HPDE6-E6E7 (cell line): ENCODE results near the gene FRMD5.

Experiments used
- DNase-seq: peaks from one replicate; pipeline ENCODE4 v3.0.0; 2011; ENCODE audit warnings: missing footprints; ENCODE audit errors: extremely low spot score

FRMD5 gene

DNA sequence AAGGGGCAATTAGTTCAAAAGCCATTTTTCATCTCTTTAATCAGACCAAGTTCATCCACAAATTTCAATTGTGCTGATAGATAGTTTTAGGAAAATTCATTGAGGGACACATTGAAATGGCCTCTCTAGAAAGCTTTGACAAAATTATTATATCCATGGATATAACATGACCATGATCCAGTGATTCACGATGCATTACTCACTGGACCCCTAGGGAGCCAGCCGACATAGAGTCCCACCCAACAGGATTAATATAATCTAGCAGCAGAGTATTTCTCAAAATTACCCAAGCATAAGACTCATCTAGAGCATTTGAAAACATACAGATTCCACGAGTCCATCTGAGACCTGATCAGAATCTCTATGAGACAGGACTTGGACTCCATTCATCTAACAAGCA, 100.3 kb downstream of the FRMD5 start:
- no peak for DNase-seq

DNA sequence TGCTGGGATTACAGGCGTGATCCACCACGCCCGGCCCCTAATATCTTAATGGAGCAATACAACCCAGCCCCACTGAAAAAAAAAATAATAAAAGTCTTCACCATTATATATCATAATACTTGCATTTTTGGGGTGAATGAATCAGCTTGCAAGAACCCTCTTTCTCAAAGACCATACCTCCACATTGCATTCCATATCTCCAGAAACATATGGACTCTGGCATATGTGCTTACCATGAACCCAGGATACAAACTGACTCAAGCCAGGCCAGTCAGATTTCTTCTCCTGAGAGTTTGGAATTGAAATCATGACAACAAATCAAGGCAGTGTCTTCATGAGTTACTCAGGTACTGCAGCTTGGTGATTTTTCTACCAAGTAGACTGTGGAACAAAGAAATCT, 101.2 kb downstream of the FRMD5 start:
- DNase-seq = no peak

DNA sequence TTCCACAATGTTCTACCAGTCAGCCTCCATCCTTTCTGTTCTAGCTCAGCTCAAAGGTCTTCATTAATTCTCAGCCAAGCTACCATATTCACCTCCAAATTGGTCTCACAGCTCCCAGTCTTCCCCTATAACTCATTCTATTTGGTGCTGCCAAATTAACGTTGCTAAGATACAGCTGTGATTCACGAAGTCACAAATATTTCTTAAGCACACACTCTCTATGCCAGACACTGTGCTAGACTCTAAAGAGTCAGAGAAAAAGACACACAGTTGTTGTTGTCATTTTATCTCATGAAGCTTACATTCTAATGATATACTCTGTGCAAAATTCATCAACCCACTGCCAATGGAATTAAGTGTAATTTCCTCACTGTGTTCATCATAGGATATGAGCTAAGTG, 102.8 kb downstream of the FRMD5 start:
- no peak for DNase-seq

DNA sequence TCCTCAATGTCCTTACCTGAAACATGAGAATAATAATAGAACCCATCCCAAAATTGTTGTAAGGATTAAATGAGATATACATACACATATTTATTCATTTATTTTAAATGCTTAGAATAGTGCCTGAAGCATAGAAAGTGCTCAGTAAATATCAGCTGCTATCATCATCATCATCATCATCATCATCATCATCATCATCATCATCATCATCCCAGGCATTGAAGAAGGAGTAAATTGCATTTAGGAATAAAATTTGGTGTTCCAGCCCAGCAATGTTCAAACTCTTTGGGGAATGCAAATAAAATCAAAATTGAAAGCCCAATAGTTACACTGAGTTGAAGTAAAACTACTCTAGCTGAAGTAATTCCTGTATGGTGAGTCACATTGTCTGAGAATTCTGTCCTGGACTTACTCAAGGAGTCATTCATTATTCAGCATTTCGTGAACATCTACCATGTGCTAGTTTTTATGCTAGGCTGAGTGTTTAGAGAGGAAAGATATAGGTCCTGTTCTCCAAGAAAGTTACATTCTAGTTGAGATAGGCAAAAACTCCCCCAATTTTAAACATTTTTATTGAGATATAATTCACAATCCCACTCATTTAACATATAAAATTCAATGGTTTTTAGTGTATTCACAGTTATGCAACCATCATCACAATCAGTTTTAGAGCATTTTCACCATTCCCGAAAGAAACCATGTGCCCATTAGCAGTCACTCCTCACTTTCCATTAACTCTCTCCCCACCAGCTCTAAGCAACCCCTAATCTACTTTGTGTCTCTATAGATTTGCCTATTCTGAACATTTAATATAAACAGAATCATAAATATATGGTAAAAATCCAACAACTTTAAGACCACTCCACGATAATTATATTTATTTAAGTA, 107.2 kb downstream of the FRMD5 start:
- peak; percentile 63 for DNase-seq

DNA sequence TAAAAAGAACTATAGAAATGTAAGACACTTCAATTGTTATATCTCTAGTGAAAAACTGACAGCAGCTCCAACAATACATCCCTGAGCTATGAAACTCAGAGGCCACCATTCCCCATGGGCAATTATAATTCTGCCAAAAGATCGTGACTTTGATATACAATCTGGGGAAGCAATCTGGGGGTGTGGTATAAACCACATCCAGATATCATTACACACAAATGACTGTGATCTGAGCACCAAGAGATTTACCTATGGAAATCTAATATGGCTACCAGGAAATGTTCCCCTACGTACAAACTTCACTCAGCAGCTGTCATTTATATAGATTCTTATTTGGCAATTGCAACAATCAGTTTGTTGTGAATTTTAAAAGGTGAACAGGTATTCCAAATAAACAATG, 110.3 kb downstream of the FRMD5 start:
- no peak for DNase-seq

DNA sequence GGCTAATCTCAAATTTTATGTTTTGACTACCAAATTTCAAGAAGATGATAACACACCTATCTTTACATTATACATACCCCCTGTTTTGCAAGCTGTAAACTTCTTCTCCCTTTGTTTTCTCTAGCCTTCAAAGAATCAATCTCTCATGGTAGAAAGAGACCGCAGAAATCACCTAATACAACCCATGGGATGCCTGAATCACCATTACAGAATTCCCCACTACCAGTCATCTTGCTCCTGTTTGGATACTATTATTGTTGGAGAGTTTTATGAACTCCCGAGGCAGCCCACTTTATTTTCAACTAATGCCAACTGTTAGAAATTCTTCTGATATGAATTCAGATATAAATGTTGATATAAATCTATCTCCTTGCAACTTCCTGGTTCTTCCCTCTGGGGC, 110.9 kb downstream of the FRMD5 start:
- no peak for DNase-seq

DNA sequence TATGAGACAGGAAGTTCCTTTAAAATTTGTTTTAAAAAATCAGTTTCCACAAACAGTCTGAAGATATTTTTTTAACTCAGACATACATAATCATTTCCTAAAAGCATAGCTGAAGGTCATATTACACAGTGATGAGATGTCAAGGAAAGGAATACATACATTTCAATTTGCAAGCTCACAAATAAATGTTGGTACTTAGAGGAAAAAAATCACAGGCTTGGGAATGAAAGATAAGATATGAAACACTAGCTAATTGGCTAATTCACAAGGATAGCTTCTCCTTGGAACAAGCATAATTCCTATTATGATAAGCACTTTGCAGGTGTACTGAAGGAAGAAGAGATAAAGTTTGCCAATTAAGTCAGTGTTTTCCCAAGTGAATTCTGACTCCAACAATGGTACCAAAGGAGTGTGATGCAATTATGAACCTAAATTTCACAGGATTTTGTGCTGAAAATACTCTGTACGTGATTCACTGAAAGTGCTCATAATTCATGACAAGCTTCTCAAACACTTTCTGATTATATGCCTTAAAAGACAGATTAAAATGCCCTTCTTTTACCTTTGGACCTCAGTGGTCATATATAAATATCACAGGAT, 112.4 kb downstream of the FRMD5 start:
- no peak for DNase-seq

DNA sequence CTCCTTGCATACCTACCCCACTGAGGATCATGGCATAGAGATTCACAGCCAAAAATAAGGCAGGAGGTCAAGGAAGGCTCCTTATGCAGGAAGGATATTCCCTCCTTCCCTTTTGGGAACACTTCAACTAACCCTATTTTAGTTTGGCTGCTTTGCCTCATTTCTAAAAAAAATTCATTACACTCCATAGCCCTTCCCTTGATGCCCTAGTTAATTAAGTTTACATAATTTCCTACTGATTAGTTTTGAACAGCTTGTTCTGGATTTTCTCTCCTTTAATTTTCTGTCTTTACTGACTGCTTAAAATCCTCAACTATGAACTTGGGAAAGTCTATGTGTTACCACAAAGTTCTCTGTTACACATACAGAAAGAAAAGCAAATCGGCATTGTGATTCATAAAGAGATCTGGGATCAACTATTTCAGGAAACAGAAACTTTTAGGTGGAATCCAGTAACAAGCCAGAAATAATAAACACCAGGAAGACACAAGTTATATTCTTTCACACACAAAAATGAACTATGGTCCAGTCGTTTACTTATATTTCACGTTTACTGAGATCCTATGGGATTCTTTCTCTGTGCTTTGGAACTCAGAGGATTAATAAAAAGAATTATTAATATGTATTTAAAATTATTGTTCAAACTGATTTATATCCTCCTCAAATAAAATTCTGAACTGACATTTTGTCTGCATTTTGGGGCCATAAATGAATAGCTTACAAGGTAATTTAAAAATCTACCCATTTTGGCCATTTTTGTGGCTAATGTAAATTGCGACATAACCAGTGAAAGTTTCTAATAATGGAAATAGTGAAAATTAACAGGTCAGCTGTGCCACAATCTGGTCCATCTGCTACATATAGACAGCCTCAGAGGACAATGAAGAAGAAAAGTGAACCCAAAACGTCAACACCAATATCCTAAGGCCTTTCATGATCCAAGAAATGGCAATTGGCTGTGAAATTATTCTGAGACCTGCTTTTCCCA, 113.8 kb downstream of the FRMD5 start:
- DNase-seq = no peak

DNA sequence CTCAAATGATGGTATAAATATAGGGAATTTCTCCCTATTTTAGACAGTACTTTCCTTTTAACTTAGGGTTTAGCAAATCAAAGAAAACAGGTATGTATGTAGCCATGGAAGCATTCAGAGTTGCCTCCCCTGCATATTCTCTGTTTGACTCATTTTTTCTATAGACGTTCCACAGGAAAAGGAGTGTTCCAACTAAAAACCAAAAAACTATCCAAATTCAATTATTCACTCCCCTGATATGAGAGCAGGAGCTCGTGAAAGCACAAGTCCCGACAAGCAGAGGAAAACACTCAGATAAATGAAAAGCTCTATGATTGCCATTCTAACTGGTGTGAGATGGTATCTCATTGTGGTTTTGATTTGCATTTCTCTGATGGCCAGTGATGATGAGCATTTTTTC, 119.5 kb downstream of the FRMD5 start:
- peak; percentile 62 for DNase-seq

DNA sequence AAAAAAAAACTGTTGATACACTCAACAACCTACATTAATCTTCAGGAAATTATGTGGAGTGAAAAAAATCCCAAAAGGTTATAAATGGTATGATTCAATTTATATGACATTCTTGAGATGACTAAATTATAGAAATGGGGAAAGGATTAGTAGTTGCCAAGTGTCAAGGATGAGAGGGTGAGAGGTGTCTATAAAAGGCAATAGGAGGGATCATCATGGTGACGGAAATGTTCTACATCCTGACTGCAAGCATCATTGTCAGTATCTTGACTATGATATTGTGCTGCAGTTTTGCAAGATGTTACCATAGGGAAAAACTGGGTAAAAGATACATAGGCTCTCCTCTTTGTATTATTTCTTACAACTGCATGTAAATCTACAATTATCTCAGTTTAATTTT, 125.6 kb downstream of the FRMD5 start:
- DNase-seq = no peak

DNA sequence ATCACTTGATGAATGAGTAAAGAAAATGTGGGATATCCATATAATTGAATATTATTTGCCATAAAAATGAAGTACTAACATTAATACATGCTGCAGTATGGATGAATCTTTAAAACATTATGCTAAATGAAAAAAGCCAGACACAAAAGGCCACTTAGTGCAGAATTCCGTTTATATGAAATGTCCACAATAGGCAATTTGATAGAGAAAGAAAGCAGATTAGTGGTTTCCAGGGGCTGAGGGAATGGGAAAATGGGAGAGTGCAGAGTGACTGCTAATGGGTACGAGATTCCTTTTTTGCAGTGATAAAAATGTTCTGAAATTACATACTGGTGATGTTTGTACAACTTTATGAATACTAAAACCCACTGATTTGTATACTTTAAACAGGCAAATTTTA, 126.7 kb downstream of the FRMD5 start:
- DNase-seq = no peak

DNA sequence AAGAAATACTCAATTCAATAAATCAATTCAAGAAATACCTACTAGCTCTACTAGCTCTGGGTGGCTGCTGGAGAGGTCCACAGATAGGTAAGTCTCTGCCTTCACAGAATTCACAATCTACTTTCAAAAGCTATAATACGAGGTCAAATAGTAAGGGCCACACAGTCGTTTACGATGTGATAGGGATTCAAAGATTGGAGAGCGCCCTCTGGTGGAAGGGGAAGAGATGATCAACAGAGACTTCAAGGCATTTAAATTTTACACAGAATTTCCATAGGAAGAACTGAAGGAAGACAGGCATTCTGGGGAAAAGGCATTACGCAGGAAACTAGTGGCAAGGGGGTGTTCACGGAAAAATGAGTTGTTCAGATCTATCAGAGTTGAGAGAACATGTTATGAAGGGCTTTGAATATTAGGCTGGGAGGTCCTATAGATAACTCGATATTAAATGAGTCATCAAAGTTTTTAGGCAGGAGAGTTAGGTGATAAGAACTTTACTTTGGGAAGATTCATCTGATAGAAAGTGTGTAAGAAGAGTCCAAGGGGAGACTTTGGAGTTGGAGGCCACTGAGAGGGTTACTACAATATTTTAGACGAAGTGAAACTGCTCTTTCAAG, 128.8 kb downstream of the FRMD5 start:
- DNase-seq = peak; percentile 21

DNA sequence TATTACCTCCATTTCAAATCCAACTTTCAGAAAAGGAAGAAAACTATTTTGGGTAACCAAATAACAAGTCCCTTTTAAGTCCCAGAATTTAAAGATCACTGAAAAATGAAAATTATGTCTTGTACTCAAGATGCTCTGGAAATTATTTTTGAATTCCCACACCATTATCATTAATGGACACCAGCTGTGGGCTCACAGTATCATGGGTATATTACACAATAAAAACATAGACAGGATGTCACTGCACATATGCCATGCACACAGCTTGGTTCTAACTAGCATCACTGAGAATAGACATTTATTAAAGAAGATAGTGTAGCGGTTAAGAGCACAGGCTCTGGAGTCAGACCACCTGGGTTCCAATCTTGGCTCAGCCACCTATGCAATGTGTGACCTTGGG, 130.4 kb downstream of the FRMD5 start:
- no peak for DNase-seq

DNA sequence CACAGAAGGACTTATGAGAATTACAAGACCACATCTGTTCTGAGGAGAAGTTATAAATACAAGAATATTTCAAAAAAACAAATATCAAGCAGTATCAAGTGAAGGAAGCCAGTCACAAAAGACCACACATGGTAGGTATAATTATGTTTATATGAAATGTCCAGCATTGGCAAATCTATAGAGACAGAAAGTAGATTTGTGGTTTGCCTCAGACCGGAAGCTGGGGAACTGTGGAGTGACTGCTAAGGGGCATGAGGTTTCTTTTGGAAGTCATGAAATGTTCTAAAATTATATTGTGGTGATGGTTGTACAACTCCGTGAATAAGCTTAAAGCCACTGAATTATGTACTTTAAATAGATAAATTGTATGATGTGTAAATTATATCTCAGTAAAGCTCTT, 136.9 kb downstream of the FRMD5 start:
- DNase-seq = no peak

DNA sequence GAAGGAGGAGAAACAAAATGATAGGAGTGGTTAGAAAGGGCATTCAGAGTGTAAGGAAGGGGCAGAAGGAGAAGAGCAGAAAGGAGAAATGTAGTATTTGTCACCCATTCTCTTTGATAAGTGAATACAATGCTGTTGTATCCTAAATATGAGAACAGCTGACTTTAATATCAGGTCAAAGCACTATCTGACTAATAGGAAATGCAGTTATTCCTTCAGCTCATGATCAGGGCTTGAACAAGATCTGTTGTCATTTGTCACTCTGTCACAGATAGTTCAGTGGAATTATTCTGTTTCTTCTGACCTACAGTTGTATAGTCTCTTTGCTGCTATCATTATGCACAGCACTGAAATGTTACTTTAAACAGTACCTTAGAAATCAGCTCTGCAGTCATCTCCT, 149.4 kb downstream of the FRMD5 start:
- DNase-seq = no peak

DNA sequence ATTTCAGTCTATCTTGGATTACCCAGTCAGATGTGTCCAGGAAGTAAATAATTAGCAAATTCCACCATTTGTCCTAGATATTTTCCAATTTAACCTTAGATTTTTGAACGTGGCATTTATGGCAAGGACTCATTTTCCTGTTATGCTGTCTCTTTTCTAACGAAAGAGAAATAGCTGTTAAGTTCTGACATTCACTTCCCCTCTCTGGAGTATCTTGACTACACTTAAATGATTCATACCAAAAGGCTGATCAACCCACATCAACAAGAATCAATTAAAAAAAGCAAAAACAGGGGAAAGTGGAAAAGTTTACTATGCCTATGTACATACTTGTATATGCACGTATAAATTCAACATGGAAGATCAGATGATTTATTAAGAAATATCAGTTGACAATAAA, 149.9 kb downstream of the FRMD5 start:
- no peak for DNase-seq

DNA sequence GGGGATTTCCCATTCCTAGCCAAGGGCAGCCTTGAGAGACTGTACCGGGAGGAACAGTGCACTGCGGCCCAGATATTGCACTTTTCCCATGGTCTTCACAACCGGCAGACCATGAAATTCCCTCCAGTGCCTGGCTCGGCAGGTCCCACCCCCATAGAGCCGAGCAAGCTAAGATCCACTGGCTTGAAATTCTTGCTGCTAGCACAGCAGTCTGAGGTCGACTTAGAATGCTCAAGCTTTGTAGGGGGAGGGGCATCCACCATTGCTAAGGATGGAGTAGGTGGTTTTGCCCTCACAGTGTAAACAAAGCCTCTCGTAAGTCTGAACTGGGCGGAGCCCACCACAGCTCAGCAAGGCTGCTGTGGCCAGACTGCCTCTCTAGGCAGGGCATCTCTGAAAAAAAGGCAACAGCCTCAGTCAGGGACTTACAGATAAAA, 156.3 kb downstream of the FRMD5 start:
- DNase-seq = no peak

DNA sequence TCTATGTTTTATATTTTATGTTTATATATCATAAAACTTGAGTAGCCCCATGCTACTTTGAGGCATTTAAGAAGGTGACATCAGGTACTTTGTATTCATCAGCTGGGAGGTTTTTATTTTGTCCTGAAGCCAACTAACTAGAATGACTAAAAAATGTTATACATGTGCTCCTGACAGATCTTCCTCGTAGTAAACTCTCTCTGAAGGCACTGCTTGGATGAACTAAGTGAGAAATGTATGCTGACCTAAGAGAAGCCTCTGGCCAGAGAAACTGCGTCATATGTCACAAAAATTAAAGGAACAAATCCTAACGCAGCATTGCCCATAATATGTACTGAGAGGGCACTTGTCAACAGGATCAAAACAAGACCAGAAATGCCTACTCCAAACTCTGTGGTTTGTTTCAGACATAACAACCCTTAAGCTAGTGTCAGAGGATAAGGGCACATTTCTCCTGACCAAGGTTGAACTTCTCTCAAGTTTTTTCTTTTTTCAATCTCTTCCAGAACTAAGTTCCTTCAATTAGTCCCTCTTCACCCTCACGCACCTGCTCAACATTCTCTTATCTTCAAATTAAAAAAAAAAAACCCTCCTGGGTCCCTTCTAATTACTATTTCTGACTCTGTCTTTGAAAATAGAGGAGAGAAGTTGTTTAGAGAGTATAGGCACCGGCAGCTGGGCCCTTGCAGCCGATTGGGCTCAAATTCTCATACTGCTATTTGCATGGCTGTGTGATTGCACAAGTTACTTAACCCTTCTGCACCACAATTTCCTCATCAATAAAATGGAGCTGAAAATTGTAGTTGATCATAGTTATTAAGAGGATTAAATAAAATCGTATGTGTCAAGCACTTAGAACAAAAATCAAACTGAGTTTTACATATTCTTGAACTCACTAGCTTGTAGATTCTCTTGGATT, 159.0 kb downstream of the FRMD5 start:
- DNase-seq = no peak

DNA sequence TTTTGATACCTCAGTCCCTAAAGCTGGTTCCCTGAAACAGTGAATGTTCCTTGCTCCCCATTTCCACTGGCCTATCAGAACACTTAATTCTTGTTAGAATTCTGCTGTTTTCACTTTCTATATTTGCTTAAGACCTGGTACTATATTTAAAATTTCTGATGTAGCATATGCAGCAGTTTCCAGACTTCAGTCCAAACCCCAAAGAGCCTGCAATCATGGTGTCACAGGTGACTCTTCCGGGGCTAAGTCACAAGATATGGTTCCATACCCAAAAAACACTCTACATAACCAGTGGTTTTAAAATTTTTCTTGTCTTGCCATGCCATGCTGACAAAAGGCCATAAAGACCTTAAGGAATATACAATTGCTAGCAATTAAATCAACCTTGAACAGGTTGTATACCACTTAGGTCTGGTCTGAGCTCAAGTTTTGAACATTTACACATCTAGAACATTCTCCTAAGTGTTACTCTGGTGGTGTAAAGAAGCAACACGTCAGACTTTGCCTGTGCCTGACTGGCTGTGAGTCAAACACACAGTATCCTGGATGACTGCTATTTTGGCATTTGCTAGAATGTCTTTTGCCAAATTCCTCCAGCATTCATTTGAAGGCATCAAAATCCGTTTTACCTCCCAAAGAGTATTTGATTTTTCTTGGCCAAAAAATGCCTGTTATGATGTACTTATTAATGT, 160.0 kb downstream of the FRMD5 start:
- DNase-seq = peak; percentile 12

DNA sequence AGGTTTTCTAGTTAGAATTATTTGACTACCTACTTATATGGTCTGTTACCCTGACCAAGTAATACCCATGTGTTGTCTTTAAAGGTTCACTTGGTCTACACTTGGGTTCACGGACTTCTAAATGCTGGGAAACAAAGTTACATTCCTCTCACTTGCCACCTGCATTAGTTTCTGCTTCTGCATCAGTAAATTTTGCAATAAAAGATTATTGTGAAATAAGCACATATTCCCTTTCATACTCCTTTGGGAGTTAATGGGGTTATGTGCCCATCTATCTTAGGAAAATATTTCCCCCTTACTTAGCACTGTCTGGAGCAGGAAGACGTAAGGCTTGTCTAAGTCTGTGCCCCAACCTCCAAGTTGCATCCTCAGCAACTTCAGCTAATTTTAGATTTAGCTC, 160.7 kb downstream of the FRMD5 start:
- no peak for DNase-seq
